Progenitor cell of endocrine pancreas (in vitro differentiated cells): Measurements from ENCODE around the gene KCNMA1. TPM values are rescaled to one million over a fixed set of nuclear protein-coding genes. Genes with fewer than 3 reads are reported as not detected.

Experiments used
- DNase-seq: peaks from one replicate; pipeline ENCODE4 v3.0.0; 2021; ENCODE audit warnings: low spot score; ENCODE audit not compliant: unreplicated experiment
- H3K27ac Mint-ChIP-seq: 2 replicates; pipeline ENCODE4 v1.8.0; 2021; ENCODE audit warnings: mild to moderate bottlenecking, moderate library complexity, mixed read lengths
- H3K27me3 Mint-ChIP-seq: 2 replicates; pipeline ENCODE4 v1.8.0; 2021; ENCODE audit warnings: mixed read lengths
- H3K36me3 Mint-ChIP-seq: 2 replicates; pipeline ENCODE4 v1.8.0; 2022; ENCODE audit warnings: mixed read lengths; ENCODE audit not compliant: insufficient read depth
- H3K4me1 Mint-ChIP-seq: 2 replicates; pipeline ENCODE4 v1.8.0; 2021; ENCODE audit warnings: low read depth, mixed read lengths
- H3K4me3 Mint-ChIP-seq: 2 replicates; pipeline ENCODE4 v1.8.0; 2021; ENCODE audit warnings: low read depth, mild to moderate bottlenecking, moderate library complexity, mixed read lengths
- H3K9me3 Mint-ChIP-seq: 2 replicates; pipeline ENCODE4 v1.8.0; 2021; ENCODE audit warnings: low read depth, mixed read lengths
- CTCF ChIP-seq: fragments of 200-600 bp; sonication (generic); IDR thresholded peaks from one replicate; pipeline ENCODE4 v1.5.0; 2021; ENCODE audit warnings: antibody characterized with exemption, mild to moderate bottlenecking; ENCODE audit not compliant: unreplicated experiment
- total RNA-seq: library from RNA; stranded (reverse); gene quantifications from 2 replicates; pipeline ENCODE4 v1.2.1, GENCODE V29; 2021

Gene KCNMA1
- total RNA-seq, 1 donor from 2014 or later, result 5.8 TPM

GRCh38 chr10:77229704-77230103, 407.9 kb downstream of the KCNMA1 start:
- H3K4me3 Mint-ChIP-seq, result no peak overlapping the region
- TF ChIP-seq CTCF, result no peak
- peaks cover 21% of the 10 kb centered on the region for H3K4me1 Mint-ChIP-seq
- no peak overlapping the region for H3K27ac Mint-ChIP-seq
- DNase-seq, result no peak
- peaks cover 11% of the 10 kb centered on the region for H3K27me3 Mint-ChIP-seq
- H3K9me3 Mint-ChIP-seq, result peaks cover 3% of the 10 kb centered on the region
- H3K36me3 Mint-ChIP-seq, result no peaks in the 10 kb centered on the region

- Mint-ChIP-seq H3K27ac (no peak overlapping the region), H3K36me3 (no peaks in the 10 kb centered on the region), H3K4me3 (no peak overlapping the region), H3K27me3 (peaks cover 22% of the 10 kb centered on the region), H3K9me3 (peaks cover under 1% of the 10 kb centered on the region), H3K4me1 (peaks cover 15% of the 10 kb centered on the region)
- no peak for TF ChIP-seq CTCF
- no peak for DNase-seq
Measured at GRCh38 chr10:77228559-77228958, 409.0 kb downstream of the KCNMA1 start.

GRCh38 chr10:77226853-77227565, 410.6 kb downstream of the KCNMA1 start:
- Mint-ChIP-seq H3K36me3 (no peaks in the 10 kb centered on the region), H3K4me1 (peaks cover 14% of the 10 kb centered on the region), H3K27me3 (peaks cover 26% of the 10 kb centered on the region), H3K9me3 (no peaks in the 10 kb centered on the region), H3K27ac (no peak overlapping the region), H3K4me3 (no peak overlapping the region)
- DNase-seq, result no peak
- no peak for TF ChIP-seq CTCF

- Mint-ChIP-seq H3K27ac (no peak overlapping the region), H3K9me3 (no peaks in the 10 kb centered on the region), H3K4me3 (no peak overlapping the region), H3K27me3 (peaks cover 29% of the 10 kb centered on the region), H3K36me3 (no peaks in the 10 kb centered on the region), H3K4me1 (peaks cover 12% of the 10 kb centered on the region)
- no peak for TF ChIP-seq CTCF
- no peak for DNase-seq
Measured at GRCh38 chr10:77226452-77226851, 411.2 kb downstream of the KCNMA1 start.

GRCh38 chr10:77226020-77226419, 411.6 kb downstream of the KCNMA1 start:
- H3K36me3 Mint-ChIP-seq, result no peaks in the 10 kb centered on the region
- H3K4me3 Mint-ChIP-seq, result no peak overlapping the region
- peaks cover 25% of the 10 kb centered on the region for H3K27me3 Mint-ChIP-seq
- DNase-seq, result no peak
- no peak for TF ChIP-seq CTCF
- H3K4me1 Mint-ChIP-seq, result peaks cover 12% of the 10 kb centered on the region
- H3K27ac Mint-ChIP-seq, result no peak overlapping the region
- no peaks in the 10 kb centered on the region for H3K9me3 Mint-ChIP-seq
